Endothelial cell of umbilical vein (primary cell): ENCODE data around the gene NEB. TPM values are rescaled to one million over a fixed set of nuclear protein-coding genes. Genes with fewer than 3 reads are reported as not detected.

Experiments used
- BruUV-seq: library from RNA; stranded (reverse); fragments of 400-500 nt; replicated peaks from 2 replicates; lab custom pipeline; 2021; lab: Mats Ljungman, UMichigan
- CTCF ChIA-PET: fragments of 300-600, 350-600 bp; sonication (Branson Sonifier 250); formaldehyde crosslinking; loops from one replicate; lab custom pipeline; 2021; ENCODE audit warnings: antibody characterized with exemption, inconsistent platforms; lab: Charles Lee
- POLR2A ChIA-PET: fragments of 300-600, 350-600 bp; sonication (Branson Sonifier 250); formaldehyde crosslinking; loops from one replicate; lab custom pipeline; 2021; ENCODE audit warnings: antibody characterized with exemption, inconsistent platforms; lab: Charles Lee
- DNase-seq: peaks from one replicate; pipeline ENCODE4 v3.0.0-alpha.2; 2011; ENCODE audit warnings: low read depth, low spot score
- FAIRE-seq: peaks from 2 replicates; lab custom pipeline; 2011; peaks lifted over from hg19 to GRCh38; lab: Jason Lieb, UNC
- H2AFZ ChIP-seq: 2 replicates; pipeline ENCODE4 v1.6.0; 2012; ENCODE audit warnings: low read depth, low read length, control low read depth, inconsistent platforms
- H3K27ac ChIP-seq: 2 replicates; pipeline ENCODE4 v1.5.1; 2011; ENCODE audit warnings: low read depth, mild to moderate bottlenecking, control low read depth, low read length, moderate library complexity; ENCODE audit not compliant: insufficient read depth
- H3K27me3 ChIP-seq, 2 experiments: 2 replicates each; pipeline versions ENCODE4 v1.6.0 to v1.6.1; 2011; ENCODE audit warnings: low read length in 2 of 2, mixed read lengths in 1 of 2; ENCODE audit not compliant: control insufficient read depth in 2 of 2, insufficient read depth in 2 of 2
- H3K36me3 ChIP-seq, 2 experiments: 2 replicates in 1 of 2; 3 replicates in 1 of 2; pipeline ENCODE4 v1.5.1; 2011; ENCODE audit warnings: low read length in 2 of 2, mild to moderate bottlenecking in 1 of 2, moderate library complexity in 1 of 2; ENCODE audit not compliant: control insufficient read depth in 2 of 2, insufficient read depth in 2 of 2; ENCODE audit errors: extremely low read depth in 1 of 2
- H3K4me1 ChIP-seq: 3 replicates; pipeline ENCODE4 v1.5.1; 2011; ENCODE audit warnings: mild to moderate bottlenecking, low read length; ENCODE audit not compliant: control insufficient read depth, insufficient read depth; ENCODE audit errors: extremely low read depth
- H3K4me2 ChIP-seq: 2 replicates; pipeline ENCODE4 v1.6.1; 2011; ENCODE audit warnings: low read length, control low read depth, mixed read lengths; ENCODE audit not compliant: insufficient read depth
- H3K4me3 ChIP-seq, 3 experiments: fragments of 200-600 bp in 1 of 3; sonication (generic), shearing (Covaris generic) in 1 of 3; replicated peaks in 1 of 3; 2 replicates each; pipeline ENCODE4 v1.5.1; 2011 to 2016; ENCODE audit warnings: control low read depth in 3 of 3, low read length in 3 of 3, mild to moderate bottlenecking in 2 of 3, inconsistent platforms in 1 of 3, low read depth in 1 of 3, moderate library complexity in 1 of 3; ENCODE audit not compliant: insufficient read depth in 1 of 3
- H3K79me2 ChIP-seq: 2 replicates; pipeline ENCODE4 v1.6.0; 2012; ENCODE audit warnings: low read length, inconsistent platforms; ENCODE audit not compliant: control insufficient read depth, insufficient read depth
- H3K9ac ChIP-seq: replicated peaks from 2 replicates; pipeline ENCODE3; 2011; ENCODE audit warnings: low read length, control low read depth; ENCODE audit not compliant: insufficient read depth; ENCODE audit errors: extremely low read depth
- H3K9me1 ChIP-seq: replicated peaks from 3 replicates; pipeline ENCODE4 v1.6.0; 2011; ENCODE audit warnings: mild to moderate bottlenecking, low read length; ENCODE audit not compliant: control insufficient read depth, insufficient read depth; ENCODE audit errors: extremely low read depth
- H3K9me3 ChIP-seq: replicated peaks from 2 replicates; pipeline ENCODE4 v1.5.1; 2012; ENCODE audit warnings: low read length, inconsistent platforms; ENCODE audit not compliant: control insufficient read depth, insufficient read depth
- H4K20me1 ChIP-seq: replicated peaks from 2 replicates; pipeline ENCODE3; 2011; ENCODE audit warnings: mild to moderate bottlenecking, low read length; ENCODE audit not compliant: control insufficient read depth, insufficient read depth; ENCODE audit errors: extremely low read depth
- EZH2 ChIP-seq: IDR thresholded peaks from 2 replicates; pipeline ENCODE4 v1.6.1; 2012; ENCODE audit warnings: borderline replicate concordance, low read depth, mild to moderate bottlenecking, moderate library complexity, low read length, inconsistent platforms; ENCODE audit not compliant: severe bottlenecking
- FOS ChIP-seq: IDR thresholded peaks from 2 replicates; pipeline ENCODE4 v1.6.1; 2011; ENCODE audit warnings: mild to moderate bottlenecking, low read length, moderate library complexity, borderline replicate concordance; ENCODE audit not compliant: insufficient read depth
- GATA2 ChIP-seq: IDR thresholded peaks from 2 replicates; pipeline ENCODE4 v1.7.0; 2011; ENCODE audit warnings: low read depth, mild to moderate bottlenecking, moderate library complexity, mixed read lengths, low read length; ENCODE audit not compliant: insufficient read length, insufficient read depth
- JUN ChIP-seq: IDR thresholded peaks from 2 replicates; pipeline ENCODE4 v1.6.1; 2011; ENCODE audit warnings: borderline replicate concordance, low read depth; ENCODE audit not compliant: insufficient read length, insufficient read depth
- MYC ChIP-seq: IDR thresholded peaks from one replicate; pipeline ENCODE4 v1.6.1; 2011; ENCODE audit warnings: mild to moderate bottlenecking, low read depth, low read length
- POLR2A ChIP-seq: IDR thresholded peaks from 2 replicates; pipeline ENCODE4 v1.6.1; 2012; ENCODE audit warnings: low read depth, mild to moderate bottlenecking, control low read depth, low read length
- POLR2AphosphoS5 ChIP-seq: IDR thresholded peaks from 2 replicates; pipeline ENCODE4 v1.6.1; 2012; ENCODE audit warnings: low read depth, mild to moderate bottlenecking, control low read depth, low read length, moderate library complexity; ENCODE audit not compliant: insufficient read depth
- dilution Hi-C: fragments of 300-500 bp; cut with MboI; formaldehyde crosslinking; loops from one replicate; pipeline ENCODE4 v1.15.0; 2019; ENCODE audit warnings: low sequenced_read_pairs; ENCODE audit not compliant: extremely low pct_ligation_motif_present
- intact Hi-C: fragments of 100-400 bp; cut with micrococcal nuclease; formaldehyde crosslinking; loops from one replicate; pipeline ENCODE4 v1.10.0; 2022
- polyA plus RNA-seq, 4 experiments: library from polyadenylated mRNA; depleted of rRNA in 3 of 4; stranded (reverse) in 3 of 4; unstranded in 1 of 4; fragments of >200 nt; gene quantifications; 2 replicates each; pipeline versions ENCODE4 v1.2.1 to v1.2.3, GENCODE V29; 2011 to 2012; ENCODE audit warnings: missing spikeins in 1 of 4
- total RNA-seq: library from RNA; stranded (reverse); gene quantifications from 2 replicates; pipeline ENCODE4 v1.2.3, GENCODE V29; 2021
- TF ChIP-seq, protein P1 (sequence below): IDR thresholded peaks from 2 replicates; pipeline ENCODE4 v1.6.1; 2011; ENCODE audit not compliant: insufficient read depth, insufficient read length
- TF ChIP-seq, protein P2 (sequence below), 2 donors: IDR thresholded peaks; 1 replicate in 1 of 2; 2 replicates in 1 of 2; pipeline ENCODE4 v1.5.1; 2011; ENCODE audit warnings: low read length in 2 of 2, mild to moderate bottlenecking in 2 of 2, moderate library complexity in 2 of 2, control low read depth in 1 of 2, inconsistent platforms in 1 of 2, low read depth in 1 of 2; ENCODE audit not compliant: insufficient read depth in 1 of 2; ENCODE audit errors: extremely low read depth in 1 of 2

NEB gene
- total and polyA plus RNA-seq, 2 donors (not counting 3 experiments of a cell fraction or from before 2014, with no cell fraction given), result 0.84 to 1.8 TPM

DNA sequence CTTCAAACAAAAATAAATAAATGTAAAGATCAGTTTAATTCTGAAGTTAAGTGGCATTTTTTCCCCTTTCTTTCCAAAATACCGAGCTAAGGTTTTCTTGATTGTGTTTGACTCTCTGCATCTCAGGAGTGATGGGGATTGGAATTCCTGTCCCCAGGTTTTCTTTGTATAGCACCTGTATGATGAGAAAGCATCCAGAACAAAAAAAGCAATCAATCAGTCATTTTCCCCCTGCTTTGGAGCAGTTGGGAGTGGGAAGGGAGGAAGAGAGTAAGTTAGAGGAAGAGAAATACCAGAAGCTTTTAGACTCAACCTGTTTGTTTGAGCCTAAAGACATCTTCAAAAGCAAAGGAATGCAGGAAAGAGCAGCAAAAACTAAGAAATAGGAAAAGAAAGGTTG, 236.1 kb downstream of the NEB start:
- no peaks in the 10 kb centered on the region for H3K9me3 ChIP-seq
- no TSS peak for BruUV-seq
- no peak overlapping the region for H3K4me3 ChIP-seq
- H3K4me1 ChIP-seq, result no peaks in the 10 kb centered on the region
- H4K20me1 ChIP-seq, result no peaks in the 10 kb centered on the region
- H3K4me2 ChIP-seq, result no peak overlapping the region
- H3K9me1 ChIP-seq, result no peaks in the 10 kb centered on the region
- no peak for DNase-seq
- no peak overlapping the region for H2AFZ ChIP-seq
- ChIA-PET CTCF (no interaction called here), POLR2A (no interaction called here)
- FAIRE-seq, result no peak
- H3K36me3 ChIP-seq, result no peaks in the 10 kb centered on the region
- intact Hi-C loops (no loop called here), dilution Hi-C loops (no loop called here)
- H3K79me2 ChIP-seq, result no peaks in the 10 kb centered on the region
- H3K27ac ChIP-seq, result no peak overlapping the region
- no peak overlapping the region for H3K9ac ChIP-seq
- H3K27me3 ChIP-seq, result no peaks in the 10 kb centered on the region
- TF ChIP-seq MYC (no peak), JUN (no peak), FOS (no peak), POLR2AphosphoS5 (no peak), GATA2 (no peak), POLR2A (no peak), EZH2 (no peak)
- TF ChIP-seq, protein P1, sequence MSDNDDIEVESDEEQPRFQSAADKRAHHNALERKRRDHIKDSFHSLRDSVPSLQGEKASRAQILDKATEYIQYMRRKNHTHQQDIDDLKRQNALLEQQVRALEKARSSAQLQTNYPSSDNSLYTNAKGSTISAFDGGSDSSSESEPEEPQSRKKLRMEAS, result no peak
- TF ChIP-seq, protein P2, sequence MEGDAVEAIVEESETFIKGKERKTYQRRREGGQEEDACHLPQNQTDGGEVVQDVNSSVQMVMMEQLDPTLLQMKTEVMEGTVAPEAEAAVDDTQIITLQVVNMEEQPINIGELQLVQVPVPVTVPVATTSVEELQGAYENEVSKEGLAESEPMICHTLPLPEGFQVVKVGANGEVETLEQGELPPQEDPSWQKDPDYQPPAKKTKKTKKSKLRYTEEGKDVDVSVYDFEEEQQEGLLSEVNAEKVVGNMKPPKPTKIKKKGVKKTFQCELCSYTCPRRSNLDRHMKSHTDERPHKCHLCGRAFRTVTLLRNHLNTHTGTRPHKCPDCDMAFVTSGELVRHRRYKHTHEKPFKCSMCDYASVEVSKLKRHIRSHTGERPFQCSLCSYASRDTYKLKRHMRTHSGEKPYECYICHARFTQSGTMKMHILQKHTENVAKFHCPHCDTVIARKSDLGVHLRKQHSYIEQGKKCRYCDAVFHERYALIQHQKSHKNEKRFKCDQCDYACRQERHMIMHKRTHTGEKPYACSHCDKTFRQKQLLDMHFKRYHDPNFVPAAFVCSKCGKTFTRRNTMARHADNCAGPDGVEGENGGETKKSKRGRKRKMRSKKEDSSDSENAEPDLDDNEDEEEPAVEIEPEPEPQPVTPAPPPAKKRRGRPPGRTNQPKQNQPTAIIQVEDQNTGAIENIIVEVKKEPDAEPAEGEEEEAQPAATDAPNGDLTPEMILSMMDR (IDR thresholded peaks at IDR 0.05; ENCODE audit: extremely low read depth in 1 of 2, insufficient read depth in 1 of 2, low read depth in 1 of 2, low read length in 2 of 2), result no peak
